Breast epithelium (tissue), 4 donors: Measurements from ENCODE around the gene CNTNAP2. TPM values are rescaled to one million over a fixed set of nuclear protein-coding genes. Genes with fewer than 3 reads are reported as not detected.

Source experiments
- DNase-seq, 2 donors: peaks; one replicate each; pipeline ENCODE4 v3.0.0-alpha.2; 2019; ENCODE audit warnings: low spot score in 2 of 2
- H3K27ac ChIP-seq, 2 donors: fragments of 200-600 bp; sonication (generic) in 1 of 2; one replicate each; pipeline ENCODE4 v1.5.1; 2016 to 2019; ENCODE audit warnings: mild to moderate bottlenecking in 1 of 2
- H3K27me3 ChIP-seq, 2 donors: fragments of 200-600 bp; sonication (generic) in 1 of 2; one replicate each; pipeline versions ENCODE4 v1.5.1 to v1.6.0; 2017 to 2019; ENCODE audit warnings: control low read depth in 1 of 2, mild to moderate bottlenecking in 1 of 2
- H3K36me3 ChIP-seq: fragments of 200-600 bp; one replicate; pipeline ENCODE4 v1.5.1; 2019
- H3K4me1 ChIP-seq, 2 donors: fragments of 200-600 bp; sonication (generic); one replicate each; pipeline ENCODE4 v1.5.1; 2016 to 2019; ENCODE audit warnings: control low read depth in 1 of 2
- H3K4me3 ChIP-seq, 3 donors: fragments of 200-600 bp; sonication (generic); 1 replicate in 2 of 3; 2 replicates in 1 of 3; pipeline ENCODE4 v1.5.1; 2016 to 2019; ENCODE audit warnings: mild to moderate bottlenecking in 3 of 3, moderate library complexity in 2 of 3
- H3K9me3 ChIP-seq, 2 donors: fragments of 200-600 bp; sonication (generic) in 1 of 2; one replicate each; pipeline ENCODE4 v1.5.1; 2016 to 2019; ENCODE audit warnings: control low read depth in 1 of 2
- POLR2A ChIP-seq: fragments of 450-650 bp; IDR thresholded peaks from one replicate; pipeline ENCODE4 v1.6.1; 2016; ENCODE audit warnings: antibody characterized with exemption, mild to moderate bottlenecking, moderate library complexity
- POLR2AphosphoS5 ChIP-seq, 3 donors: sonication (generic); formaldehyde crosslinking; IDR thresholded peaks; one replicate each; pipeline ENCODE4 v1.6.1; 2017; ENCODE audit warnings: antibody characterized with exemption in 3 of 3
- intact Hi-C: fragments of 100-400 bp; cut with DNase I; formaldehyde crosslinking; loops from one replicate; pipeline ENCODE4 v1.15.1; 2023; ENCODE audit warnings: low total_unique reads
- total RNA-seq, 3 donors: library from RNA; depleted of rRNA; stranded (reverse); fragments of >200 nt; gene quantifications; one replicate each; pipeline ENCODE4 v1.1.0, GENCODE V29; 2016
- TF ChIP-seq, protein P1 (sequence below), 3 donors: fragments of 450-650 bp; IDR thresholded peaks; one replicate each; pipeline ENCODE4 v1.5.1; 2016 to 2017; ENCODE audit warnings: antibody characterized with exemption in 3 of 3, mild to moderate bottlenecking in 3 of 3, moderate library complexity in 3 of 3

Gene CNTNAP2
- total RNA-seq, 3 donors from 2014 or later = 0.29 to 0.66 TPM; not detected in 1

DNA sequence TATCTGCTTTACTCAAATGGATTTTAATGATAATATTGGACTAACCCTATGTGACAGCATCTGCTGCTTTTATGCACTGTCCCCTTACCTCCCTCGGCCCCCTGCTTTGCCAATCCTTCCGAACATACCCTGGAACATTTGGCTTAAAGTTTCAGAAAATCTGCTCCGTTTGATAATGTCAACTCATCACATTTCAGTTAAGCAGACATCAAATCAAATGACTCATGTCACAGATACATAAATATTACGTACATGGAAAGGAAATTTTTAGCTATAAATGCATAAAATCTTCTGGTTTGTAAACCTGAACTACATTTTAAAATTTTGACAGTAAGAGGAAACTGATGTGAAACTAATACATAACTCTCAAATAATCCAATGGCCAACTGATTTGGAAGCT, 98.2 kb downstream of the CNTNAP2 start:
- intact Hi-C loops = no loop called here
- no peak overlapping the region for H3K4me3 ChIP-seq
- TF ChIP-seq POLR2A (no peak), POLR2AphosphoS5 (IDR thresholded peaks at IDR 0.05) (no peak)
- TF ChIP-seq, protein P1, sequence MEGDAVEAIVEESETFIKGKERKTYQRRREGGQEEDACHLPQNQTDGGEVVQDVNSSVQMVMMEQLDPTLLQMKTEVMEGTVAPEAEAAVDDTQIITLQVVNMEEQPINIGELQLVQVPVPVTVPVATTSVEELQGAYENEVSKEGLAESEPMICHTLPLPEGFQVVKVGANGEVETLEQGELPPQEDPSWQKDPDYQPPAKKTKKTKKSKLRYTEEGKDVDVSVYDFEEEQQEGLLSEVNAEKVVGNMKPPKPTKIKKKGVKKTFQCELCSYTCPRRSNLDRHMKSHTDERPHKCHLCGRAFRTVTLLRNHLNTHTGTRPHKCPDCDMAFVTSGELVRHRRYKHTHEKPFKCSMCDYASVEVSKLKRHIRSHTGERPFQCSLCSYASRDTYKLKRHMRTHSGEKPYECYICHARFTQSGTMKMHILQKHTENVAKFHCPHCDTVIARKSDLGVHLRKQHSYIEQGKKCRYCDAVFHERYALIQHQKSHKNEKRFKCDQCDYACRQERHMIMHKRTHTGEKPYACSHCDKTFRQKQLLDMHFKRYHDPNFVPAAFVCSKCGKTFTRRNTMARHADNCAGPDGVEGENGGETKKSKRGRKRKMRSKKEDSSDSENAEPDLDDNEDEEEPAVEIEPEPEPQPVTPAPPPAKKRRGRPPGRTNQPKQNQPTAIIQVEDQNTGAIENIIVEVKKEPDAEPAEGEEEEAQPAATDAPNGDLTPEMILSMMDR (IDR thresholded peaks at IDR 0.05) = no peak
- H3K27ac ChIP-seq = no peak overlapping the region
- no peaks in the 10 kb centered on the region for H3K9me3 ChIP-seq
- no peak for DNase-seq
- H3K27me3 ChIP-seq = no peaks in the 10 kb centered on the region
- H3K4me1 ChIP-seq = no peaks in the 10 kb centered on the region
- H3K36me3 ChIP-seq = no peaks in the 10 kb centered on the region

DNA sequence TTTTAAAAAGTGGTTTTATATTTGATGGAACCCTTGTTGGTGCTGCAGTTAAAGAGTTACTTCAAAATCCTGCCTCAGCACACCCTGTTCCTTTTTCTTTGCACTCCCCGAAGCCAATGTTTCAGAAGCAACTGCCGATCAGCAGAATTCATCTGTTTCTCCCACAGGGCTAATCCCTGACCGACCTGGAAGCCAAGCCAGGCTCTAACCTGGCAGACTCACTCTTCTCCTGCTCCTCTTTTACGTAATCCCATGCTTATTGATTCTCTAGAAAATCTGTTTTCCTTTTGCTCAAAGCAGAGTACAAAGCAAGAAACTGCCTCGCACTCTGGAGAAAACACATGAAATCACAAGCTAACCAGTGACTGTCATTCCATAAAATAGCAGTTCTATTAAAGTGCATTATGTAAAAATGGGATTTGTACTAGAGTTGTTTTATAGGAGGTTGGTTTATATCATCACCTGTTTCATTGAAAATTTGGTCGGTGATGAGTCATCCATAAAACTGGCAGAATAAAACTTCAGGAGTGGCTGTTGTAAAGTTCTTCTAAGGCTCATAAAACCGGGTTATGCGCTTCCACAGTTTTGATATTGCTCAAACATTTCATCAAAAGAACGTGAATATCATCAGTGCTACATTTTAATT, 99.9 kb downstream of the CNTNAP2 start:
- intact Hi-C loops = no loop called here
- TF ChIP-seq POLR2AphosphoS5 (IDR thresholded peaks at IDR 0.05) (no peak), POLR2A (no peak)
- TF ChIP-seq, protein P1 (IDR thresholded peaks at IDR 0.05) = no peak
- H3K4me3 ChIP-seq = no peak overlapping the region

DNA sequence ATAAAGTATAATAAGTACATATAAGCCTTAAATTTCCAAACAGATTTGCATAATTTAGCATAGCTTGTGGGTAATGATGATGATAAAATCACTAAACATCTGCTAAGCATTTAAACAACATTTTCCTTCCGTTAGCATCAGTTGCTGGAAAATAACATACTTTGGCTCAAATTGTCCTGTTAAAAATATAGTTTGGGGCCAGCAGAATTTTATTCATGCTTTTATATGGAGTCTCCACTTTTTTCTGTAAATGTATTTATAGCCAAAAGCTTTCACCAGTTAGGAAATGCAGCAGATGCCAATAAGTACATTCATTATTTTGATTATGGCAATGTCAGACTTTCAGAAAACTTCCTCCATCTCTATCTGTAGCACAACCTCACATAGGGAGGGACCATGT, 107.2 kb downstream of the CNTNAP2 start:
- no peaks in the 10 kb centered on the region for H3K27me3 ChIP-seq

More for the DNA sequence above, 99.9 kb downstream of the CNTNAP2 start:
- Histone ChIP-seq H3K36me3 (no peaks in the 10 kb centered on the region), H3K4me1 (no peaks in the 10 kb centered on the region), H3K27ac (no peak overlapping the region), H3K9me3 (no peaks in the 10 kb centered on the region), H3K27me3 (no peaks in the 10 kb centered on the region)
- DNase-seq = no peak

DNA sequence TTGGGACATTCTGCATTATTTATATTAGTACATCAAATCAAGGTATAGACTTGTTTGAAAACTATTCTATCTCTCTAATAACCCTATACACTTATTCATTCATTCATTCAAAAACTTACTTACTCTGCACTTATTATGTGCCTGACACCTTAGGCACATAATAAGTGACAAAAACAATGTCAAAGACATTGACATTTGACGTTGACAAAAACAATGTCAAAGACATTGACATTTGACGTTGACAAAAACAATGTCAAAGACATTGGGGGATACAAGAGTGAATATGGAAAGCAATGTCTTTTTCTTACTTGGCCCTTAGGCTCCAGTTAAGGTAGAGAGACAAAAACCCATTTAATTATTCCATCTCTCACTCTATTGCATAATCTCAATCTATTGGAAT, 116.0 kb downstream of the CNTNAP2 start:
- Histone ChIP-seq H3K36me3 (no peaks in the 10 kb centered on the region), H3K9me3 (no peaks in the 10 kb centered on the region), H3K4me1 (no peaks in the 10 kb centered on the region), H3K27ac (no peak overlapping the region), H3K27me3 (no peaks in the 10 kb centered on the region), H3K4me3 (no peak overlapping the region)
- TF ChIP-seq POLR2AphosphoS5 (IDR thresholded peaks at IDR 0.05) (no peak), POLR2A (no peak)
- TF ChIP-seq, protein P1 (IDR thresholded peaks at IDR 0.05) = no peak
- DNase-seq = no peak
- intact Hi-C loops = no loop called here

More for the DNA sequence above, 107.2 kb downstream of the CNTNAP2 start:
- Histone ChIP-seq H3K27ac (no peak overlapping the region), H3K4me3 (no peak overlapping the region), H3K9me3 (no peaks in the 10 kb centered on the region), H3K4me1 (no peaks in the 10 kb centered on the region), H3K36me3 (no peaks in the 10 kb centered on the region)
- TF ChIP-seq POLR2AphosphoS5 (IDR thresholded peaks at IDR 0.05) = no peak
- TF ChIP-seq, protein P1 (IDR thresholded peaks at IDR 0.05) = no peak
- no peak for TF ChIP-seq POLR2A
- intact Hi-C loops = no loop called here
- no peak for DNase-seq

DNA sequence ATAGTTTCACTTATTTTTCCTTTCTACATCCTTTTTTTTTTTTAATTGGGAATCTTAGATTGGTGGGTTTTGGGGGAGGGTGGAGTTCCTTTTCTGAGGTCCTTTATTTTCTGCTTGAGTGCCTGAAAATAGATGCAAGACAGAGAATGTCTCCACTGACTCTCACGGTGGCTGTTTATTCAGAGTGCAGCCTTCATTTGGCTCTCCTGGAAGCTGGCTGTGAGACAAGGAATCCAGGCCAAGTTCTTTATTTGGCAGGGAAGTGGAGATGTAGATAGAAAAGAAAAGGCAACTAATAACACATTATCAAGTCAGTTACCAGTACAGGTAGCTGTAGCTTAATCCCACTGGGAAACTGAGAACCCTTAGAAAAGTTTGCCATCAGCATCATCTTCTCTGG, 118.6 kb downstream of the CNTNAP2 start:
- Histone ChIP-seq H3K9me3 (no peaks in the 10 kb centered on the region), H3K27me3 (no peaks in the 10 kb centered on the region), H3K36me3 (no peaks in the 10 kb centered on the region), H3K4me3 (no peak overlapping the region), H3K4me1 (no peaks in the 10 kb centered on the region), H3K27ac (no peak overlapping the region)
- TF ChIP-seq, protein P1 (IDR thresholded peaks at IDR 0.05) = no peak
- TF ChIP-seq POLR2AphosphoS5 (IDR thresholded peaks at IDR 0.05) (no peak), POLR2A (no peak)
- intact Hi-C loops = no loop called here
- no peak for DNase-seq
